GM18909 (cell line): Measurements from ENCODE around the gene IFT88.

Experiments
- ATAC-seq: cut with Tn5 transposase; IDR thresholded peaks from one replicate; pipeline ENCODE4 v1.9.1; 2021; ENCODE audit warnings: mild to moderate bottlenecking; ENCODE audit not compliant: unreplicated experiment, poor library complexity

IFT88 gene

GRCh38 chr13:20565115-20565736, 1.7 kb upstream of the IFT88 start:
- ATAC-seq: no peak

- peak; percentile 36 for ATAC-seq
Measured at GRCh38 chr13:20566468-20566897, 474 bp upstream of the IFT88 start.

GRCh38 chr13:20567881-20568528, 1.0 kb downstream of the IFT88 start:
- no peak for ATAC-seq

- no peak for ATAC-seq
Measured at GRCh38 chr13:20570517-20570916, 3.6 kb downstream of the IFT88 start.

GRCh38 chr13:20571676-20572075, 4.7 kb downstream of the IFT88 start:
- no peak for ATAC-seq

DNA sequence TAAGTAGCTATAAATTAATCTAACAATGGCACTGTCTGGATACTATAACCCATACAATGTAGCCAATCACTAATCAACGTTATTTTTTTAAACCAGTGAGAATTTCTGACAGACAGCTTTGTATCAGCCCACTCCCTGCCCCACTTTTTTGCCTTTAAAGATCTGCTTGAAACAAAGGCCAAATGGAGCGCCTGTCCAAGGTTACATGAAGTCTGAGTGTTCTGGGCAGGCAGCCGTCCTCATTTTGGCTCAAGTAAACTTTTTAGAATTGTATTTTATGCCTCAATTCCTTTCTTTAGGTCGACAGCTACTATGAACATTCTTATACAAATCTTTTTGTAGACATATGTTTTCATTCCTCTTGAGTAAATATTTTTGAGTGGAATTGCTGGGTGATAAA, 6.2 kb downstream of the IFT88 start:
- no peak for ATAC-seq

DNA sequence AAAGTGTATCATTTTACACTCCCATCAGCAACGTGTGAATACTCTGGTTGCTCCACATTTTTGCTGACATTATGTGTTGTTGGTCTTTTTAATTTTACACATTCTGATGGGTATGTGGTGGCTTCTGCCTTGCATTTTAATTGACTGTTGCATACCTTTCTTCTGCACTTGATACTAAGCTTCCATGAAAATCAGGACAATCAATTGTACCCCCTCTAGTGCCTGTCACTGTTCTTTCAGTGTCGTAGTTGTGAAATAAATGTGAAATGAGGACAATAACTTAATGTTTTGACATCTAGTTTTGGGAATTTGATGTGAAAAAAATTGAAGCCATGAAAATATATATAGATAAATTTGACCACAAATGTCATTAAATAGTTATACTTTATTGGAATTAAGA, 6.7 kb downstream of the IFT88 start:
- no peak for ATAC-seq

GRCh38 chr13:20579191-20579590, 12.2 kb downstream of the IFT88 start:
- no peak for ATAC-seq

- ATAC-seq: no peak
Measured at GRCh38 chr13:20580257-20580656, 13.3 kb downstream of the IFT88 start.

DNA sequence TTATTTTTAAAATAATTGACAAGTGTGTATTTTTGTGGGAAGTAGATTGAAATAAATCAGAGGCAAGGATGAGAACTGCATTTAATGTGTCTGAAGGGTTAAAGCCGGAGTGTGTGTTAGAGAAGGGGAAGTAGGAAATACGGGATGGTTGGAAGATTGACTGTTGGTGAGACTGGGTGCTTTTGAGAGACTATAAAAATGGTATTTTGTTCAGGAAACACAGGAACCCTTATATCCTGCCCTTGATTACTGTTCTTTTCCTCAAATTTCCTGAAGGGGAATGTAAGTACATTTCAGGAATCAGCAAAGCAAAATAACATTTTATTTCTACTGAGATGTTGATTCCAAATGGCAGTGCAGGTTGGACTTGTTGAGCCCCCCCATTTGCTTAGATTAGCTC, 15.1 kb downstream of the IFT88 start:
- ATAC-seq: no peak

GRCh38 chr13:20583803-20584293, 16.9 kb downstream of the IFT88 start:
- ATAC-seq: no peak

GRCh38 chr13:20585371-20585770, 18.4 kb downstream of the IFT88 start:
- no peak for ATAC-seq

GRCh38 chr13:20588529-20589110, 21.7 kb downstream of the IFT88 start:
- ATAC-seq: no peak

- ATAC-seq: no peak
Measured at GRCh38 chr13:20590561-20590960, 23.6 kb downstream of the IFT88 start.

DNA sequence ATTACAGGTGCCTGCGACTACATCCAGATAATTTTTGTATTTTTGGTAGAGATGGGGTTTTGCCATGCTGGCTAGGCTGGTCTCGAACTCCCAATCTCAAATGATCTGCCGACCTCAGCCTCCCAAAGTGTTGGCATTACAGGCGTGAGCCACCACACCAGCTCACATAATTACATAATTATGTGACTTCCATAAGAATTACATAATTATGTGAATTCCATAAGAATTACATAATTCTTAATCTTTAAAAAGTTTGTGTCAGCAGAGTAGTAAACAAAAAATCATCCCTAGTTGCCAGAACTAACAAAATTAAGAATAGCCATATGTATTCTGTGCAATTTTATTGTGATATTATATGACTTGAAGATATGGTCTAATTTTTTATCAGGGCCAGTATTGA, 25.6 kb downstream of the IFT88 start:
- ATAC-seq: no peak

- ATAC-seq: no peak
Measured at GRCh38 chr13:20594280-20594679, 27.3 kb downstream of the IFT88 start.

- ATAC-seq: no peak
Measured at GRCh38 chr13:20607015-20607414, 40.1 kb downstream of the IFT88 start.

- no peak for ATAC-seq
Measured at GRCh38 chr13:20608438-20609020, 41.6 kb downstream of the IFT88 start.

DNA sequence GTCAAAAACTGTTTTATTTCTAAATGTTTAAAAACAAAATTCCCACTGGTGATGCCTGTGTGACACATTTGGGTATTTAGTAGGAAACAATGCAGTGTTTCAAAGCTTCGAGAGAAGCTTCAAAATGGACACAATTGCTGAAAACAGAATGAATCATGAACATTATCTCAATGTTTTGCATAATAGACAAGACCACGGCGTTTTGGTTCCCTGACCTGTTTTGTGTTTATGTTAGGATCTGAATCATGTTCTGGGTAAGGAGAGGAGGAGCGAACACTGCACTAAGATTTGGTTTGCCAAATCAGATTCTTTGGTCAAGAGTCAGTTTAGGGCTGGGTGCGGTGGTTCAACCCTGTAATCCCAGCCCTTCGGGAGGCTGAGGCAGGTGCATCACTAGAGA, 42.2 kb downstream of the IFT88 start:
- no peak for ATAC-seq

DNA sequence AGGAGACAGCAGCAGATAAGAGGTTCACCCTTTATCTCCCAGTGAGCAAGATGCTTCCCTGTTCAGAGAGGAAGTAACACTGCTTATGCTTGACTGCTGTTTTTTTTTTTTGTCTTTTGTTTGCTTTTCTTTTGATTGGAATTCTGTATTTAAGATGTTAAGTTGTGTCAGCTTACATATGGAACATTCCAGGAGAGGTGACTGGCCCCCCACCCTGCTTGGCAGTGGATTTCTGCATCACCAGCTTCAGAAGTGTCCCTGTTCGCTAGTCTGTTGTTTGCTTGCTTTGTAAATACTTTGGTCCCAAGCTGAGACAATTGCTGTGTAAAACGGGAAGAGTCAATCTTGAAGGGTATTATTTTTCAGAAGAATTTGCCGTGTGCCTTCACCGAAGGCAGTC, 43.0 kb downstream of the IFT88 start:
- ATAC-seq: no peak

DNA sequence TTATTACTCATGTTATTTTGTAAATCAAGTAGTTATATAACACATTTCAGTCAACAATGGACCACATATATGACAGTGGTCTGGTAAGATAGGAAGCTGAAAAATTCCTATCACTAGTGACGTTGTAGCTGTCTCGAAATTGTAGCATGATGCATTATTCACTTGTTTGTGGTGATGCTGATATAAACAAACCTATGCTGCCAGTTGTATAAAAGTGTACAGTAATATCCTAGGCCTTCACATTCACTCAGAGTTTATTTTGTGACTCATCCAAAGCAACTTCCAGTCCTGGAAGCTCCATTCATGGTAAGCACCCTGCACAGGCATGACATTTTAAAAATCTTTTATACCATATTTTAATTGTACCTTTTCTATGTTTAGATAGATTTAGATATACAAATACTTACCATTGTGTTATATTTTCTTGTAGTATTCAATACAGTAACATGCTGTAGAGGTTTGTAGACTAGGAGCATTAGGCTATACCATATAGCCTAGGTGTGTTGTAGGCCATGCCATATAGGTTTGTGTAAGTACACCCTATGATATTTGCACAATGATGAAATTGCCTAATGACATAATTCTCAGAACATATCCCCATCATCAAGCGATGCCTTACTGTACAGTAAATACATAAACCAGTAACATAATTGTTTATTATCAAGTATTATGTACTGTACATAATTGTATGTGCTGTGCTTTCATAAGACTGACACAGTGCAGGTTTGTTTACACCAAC, 49.3 kb downstream of the IFT88 start:
- ATAC-seq: no peak
